T-helper 9 cell (primary cell): Measurements from ENCODE around the gene ARHGEF37.

Experiments used
- DNase-seq: peaks from one replicate; pipeline ENCODE4 v3.0.0-alpha.2; 2020

ARHGEF37 gene

GRCh38 chr5:149629421-149629820 is 48.1 kb downstream of the ARHGEF37 start:
- no peak for DNase-seq

- no peak for DNase-seq
Measured at GRCh38 chr5:149630337-149630736, 49.0 kb downstream of the ARHGEF37 start.

GRCh38 chr5:149631506-149631905 is 50.2 kb downstream of the ARHGEF37 start:
- no peak for DNase-seq

- DNase-seq, result no peak
Measured at GRCh38 chr5:149632311-149633251, 51.3 kb downstream of the ARHGEF37 start.

- DNase-seq, result no peak
Measured at GRCh38 chr5:149633476-149634350, 52.4 kb downstream of the ARHGEF37 start.

- DNase-seq, result no peak
Measured at GRCh38 chr5:149635394-149635793, 54.1 kb downstream of the ARHGEF37 start.

- DNase-seq, result no peak
Measured at GRCh38 chr5:149636191-149636860, 55.0 kb downstream of the ARHGEF37 start.

GRCh38 chr5:149636861-149637246 is 55.6 kb downstream of the ARHGEF37 start:
- DNase-seq, result no peak

GRCh38 chr5:149638136-149638535 is 56.8 kb downstream of the ARHGEF37 start:
- DNase-seq, result no peak

- no peak for DNase-seq
Measured at GRCh38 chr5:149638546-149639241, 57.4 kb downstream of the ARHGEF37 start.

GRCh38 chr5:149639737-149640136 is 58.4 kb downstream of the ARHGEF37 start:
- DNase-seq, result no peak

- no peak for DNase-seq
Measured at GRCh38 chr5:149640350-149640999, 59.2 kb downstream of the ARHGEF37 start.

- no peak for DNase-seq
Measured at GRCh38 chr5:149641000-149641576, 59.8 kb downstream of the ARHGEF37 start.

GRCh38 chr5:149641600-149641999 is 60.3 kb downstream of the ARHGEF37 start:
- no peak for DNase-seq

GRCh38 chr5:149643781-149644180 is 62.5 kb downstream of the ARHGEF37 start:
- no peak for DNase-seq

- DNase-seq, result no peak
Measured at GRCh38 chr5:149644629-149645028, 63.3 kb downstream of the ARHGEF37 start.

GRCh38 chr5:149645236-149645635 is 63.9 kb downstream of the ARHGEF37 start:
- DNase-seq, result no peak

- no peak for DNase-seq
Measured at GRCh38 chr5:149645725-149646124, 64.4 kb downstream of the ARHGEF37 start.

GRCh38 chr5:149646564-149646963 is 65.3 kb downstream of the ARHGEF37 start:
- DNase-seq, result no peak

- no peak for DNase-seq
Measured at GRCh38 chr5:149647334-149647733, 66.0 kb downstream of the ARHGEF37 start.
